Activated CD4-positive, alpha-beta T cell treated with anti-CD3 and anti-CD28 coated beads, Interleukin-2, amount 10 ng/mL, durations not matched to agents 24 days and 14 days (primary cell): ENCODE results near the gene KRTAP9-6. TPM values are rescaled to one million over a fixed set of nuclear protein-coding genes. Genes with fewer than 3 reads are reported as not detected.

ENCODE experiments used
- total RNA-seq: library from RNA; stranded (reverse); gene quantifications from 2 replicates; pipeline ENCODE4 v1.2.3, GENCODE V29; 2022

The KRTAP9-6 gene
- total RNA-seq, 1 donor from 2014 or later = not detected

Other genes starting within 250 kb of the KRTAP9-6 start
- not detected in 2 replicates for gene KRTAP1-5, start 238.2 kb upstream of the KRTAP9-6 start, total RNA-seq
- gene KRTAP1-4, start 235.2 kb upstream of the KRTAP9-6 start, total RNA-seq = not detected in 2 replicates
- not detected in 2 replicates for gene KRTAP1-3, start 230.5 kb upstream of the KRTAP9-6 start, total RNA-seq
- not detected in 2 replicates for gene KRTAP1-1, start 223.9 kb upstream of the KRTAP9-6 start, total RNA-seq
- gene KRTAP2-1, start 218.1 kb upstream of the KRTAP9-6 start, total RNA-seq = not detected in 2 replicates
- gene KRTAP2-2, start 210.1 kb upstream of the KRTAP9-6 start, total RNA-seq = not detected in 2 replicates
- not detected in 2 replicates for gene KRTAP2-3, start 205.3 kb upstream of the KRTAP9-6 start, total RNA-seq
- not detected in 2 replicates for gene KRTAP2-4, start 199.5 kb upstream of the KRTAP9-6 start, total RNA-seq
- not detected in 2 replicates for gene KRTAP4-7, start 181.2 kb upstream of the KRTAP9-6 start, total RNA-seq
- gene KRTAP4-8, start 167.2 kb upstream of the KRTAP9-6 start, total RNA-seq = not detected in 2 replicates
- not detected in 2 replicates for gene KRTAP4-16, start 163.2 kb upstream of the KRTAP9-6 start, total RNA-seq
- gene KRTAP4-9, start 160.0 kb upstream of the KRTAP9-6 start, total RNA-seq = not detected in 2 replicates
- gene KRTAP4-11, start 147.0 kb upstream of the KRTAP9-6 start, total RNA-seq = not detected in 2 replicates
- gene KRTAP4-12, start 141.2 kb upstream of the KRTAP9-6 start, total RNA-seq = not detected in 2 replicates
- not detected in 2 replicates for gene KRTAP4-6, start 124.8 kb upstream of the KRTAP9-6 start, total RNA-seq
- not detected in 2 replicates for gene KRTAP4-5, start 115.6 kb upstream of the KRTAP9-6 start, total RNA-seq
- not detected in 2 replicates for gene KRTAP4-4, start 104.6 kb upstream of the KRTAP9-6 start, total RNA-seq
- gene KRTAP4-3, start 97.2 kb upstream of the KRTAP9-6 start, total RNA-seq = not detected in 2 replicates
- not detected in 2 replicates for gene KRTAP4-2, start 87.2 kb upstream of the KRTAP9-6 start, total RNA-seq
- gene KRTAP4-1, start 80.5 kb upstream of the KRTAP9-6 start, total RNA-seq = not detected in 2 replicates
- gene KRTAP9-1, start 75.5 kb upstream of the KRTAP9-6 start, total RNA-seq = not detected in 2 replicates
- gene KRTAP9-2, start 38.7 kb upstream of the KRTAP9-6 start, total RNA-seq = not detected in 2 replicates
- gene KRTAP9-3, start 32.9 kb upstream of the KRTAP9-6 start, total RNA-seq = not detected in 2 replicates
- not detected in 2 replicates for gene KRTAP9-8, start 27.4 kb upstream of the KRTAP9-6 start, total RNA-seq
- gene KRTAP9-4, start 15.7 kb upstream of the KRTAP9-6 start, total RNA-seq = not detected in 2 replicates
- not detected in 2 replicates for gene KRTAP9-9, start 10.0 kb upstream of the KRTAP9-6 start, total RNA-seq
- not detected in 2 replicates for gene KRTAP9-7, start 10.3 kb downstream of the KRTAP9-6 start, total RNA-seq
- not detected in 2 replicates for gene KRTAP29-1, start 37.5 kb downstream of the KRTAP9-6 start, total RNA-seq
- gene KRTAP16-1, start 43.9 kb downstream of the KRTAP9-6 start, total RNA-seq = not detected in 2 replicates
- not detected in 2 replicates for gene KRTAP17-1, start 50.3 kb downstream of the KRTAP9-6 start, total RNA-seq
- not detected in 2 replicates for gene KRT33A, start 85.5 kb downstream of the KRTAP9-6 start, total RNA-seq
- gene KRT33B, start 104.4 kb downstream of the KRTAP9-6 start, total RNA-seq = not detected in 2 replicates
- gene KRT34, start 116.9 kb downstream of the KRTAP9-6 start, total RNA-seq = not detected in 2 replicates
- not detected in 2 replicates for gene KRT31, start 132.2 kb downstream of the KRTAP9-6 start, total RNA-seq
- gene KRT37, start 159.2 kb downstream of the KRTAP9-6 start, total RNA-seq = not detected in 2 replicates
- not detected in 2 replicates for gene KRT38, start 175.6 kb downstream of the KRTAP9-6 start, total RNA-seq
- not detected in 2 replicates for gene KRT32, start 202.0 kb downstream of the KRTAP9-6 start, total RNA-seq
- not detected in 2 replicates for gene KRT35, start 215.8 kb downstream of the KRTAP9-6 start, total RNA-seq
- not detected in 2 replicates for gene KRT36, start 224.5 kb downstream of the KRTAP9-6 start, total RNA-seq
- not detected in 2 replicates for gene KRT13, start 240.2 kb downstream of the KRTAP9-6 start, total RNA-seq